ENCODE data around the gene LMOD2.

DNA sequence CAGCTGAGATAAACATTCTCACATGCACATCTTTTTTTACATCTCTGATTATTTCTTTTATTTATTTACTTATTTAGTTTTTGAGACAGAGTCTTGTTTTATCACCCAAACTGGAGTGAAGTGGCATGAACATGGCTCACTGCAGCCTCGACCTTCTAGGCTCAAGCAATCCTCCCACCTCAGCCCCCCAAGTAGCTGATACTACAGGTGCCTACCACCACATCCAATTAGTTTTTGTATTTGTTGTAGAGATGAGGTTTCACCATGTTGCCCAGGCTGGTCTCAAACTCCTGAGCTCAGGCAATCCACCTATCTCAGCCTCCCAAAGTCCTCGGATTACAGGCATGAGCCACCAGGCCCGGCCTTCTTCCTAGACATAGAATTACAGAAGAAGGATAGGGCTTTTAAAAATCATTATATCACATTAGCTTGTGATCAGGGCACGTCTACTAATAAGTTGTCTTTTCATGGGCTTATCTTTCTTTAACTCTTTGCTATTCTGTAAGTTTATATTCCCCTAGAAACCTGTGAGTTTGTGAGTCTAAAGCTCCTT, 48.2 kb upstream of the LMOD2 start:
- TF ChIP-seq, protein P1, sequence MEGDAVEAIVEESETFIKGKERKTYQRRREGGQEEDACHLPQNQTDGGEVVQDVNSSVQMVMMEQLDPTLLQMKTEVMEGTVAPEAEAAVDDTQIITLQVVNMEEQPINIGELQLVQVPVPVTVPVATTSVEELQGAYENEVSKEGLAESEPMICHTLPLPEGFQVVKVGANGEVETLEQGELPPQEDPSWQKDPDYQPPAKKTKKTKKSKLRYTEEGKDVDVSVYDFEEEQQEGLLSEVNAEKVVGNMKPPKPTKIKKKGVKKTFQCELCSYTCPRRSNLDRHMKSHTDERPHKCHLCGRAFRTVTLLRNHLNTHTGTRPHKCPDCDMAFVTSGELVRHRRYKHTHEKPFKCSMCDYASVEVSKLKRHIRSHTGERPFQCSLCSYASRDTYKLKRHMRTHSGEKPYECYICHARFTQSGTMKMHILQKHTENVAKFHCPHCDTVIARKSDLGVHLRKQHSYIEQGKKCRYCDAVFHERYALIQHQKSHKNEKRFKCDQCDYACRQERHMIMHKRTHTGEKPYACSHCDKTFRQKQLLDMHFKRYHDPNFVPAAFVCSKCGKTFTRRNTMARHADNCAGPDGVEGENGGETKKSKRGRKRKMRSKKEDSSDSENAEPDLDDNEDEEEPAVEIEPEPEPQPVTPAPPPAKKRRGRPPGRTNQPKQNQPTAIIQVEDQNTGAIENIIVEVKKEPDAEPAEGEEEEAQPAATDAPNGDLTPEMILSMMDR (IDR thresholded peaks at IDR 0.05; ENCODE audit: low read length), result no peak
- TF ChIP-seq EZH2 (IDR thresholded peaks at IDR 0.05; ENCODE audit: borderline replicate concordance, low read length), result no peak

Measured in OCI-LY1 (cell line).